Esophagus squamous epithelium (tissue), 4 donors: ENCODE measurements around the gene DOCK1.

Source experiments
- POLR2A ChIP-seq, 4 donors: fragments of 450-650 bp; IDR thresholded peaks; one replicate each; pipeline ENCODE4 v1.6.1; 2017; ENCODE audit warnings: antibody characterized with exemption in 4 of 4, mild to moderate bottlenecking in 4 of 4, moderate library complexity in 3 of 4
- TF ChIP-seq, protein P1 (sequence below), 6 experiments: fragments of 450-650 bp in 4 of 6; fragments of 200-600 bp in 2 of 6; sonication (generic) in 2 of 6; IDR thresholded peaks; one replicate each; pipeline ENCODE4 v1.5.1; 2016 to 2019; ENCODE audit warnings: antibody characterized with exemption in 6 of 6, mild to moderate bottlenecking in 4 of 6, moderate library complexity in 4 of 6

DNA sequence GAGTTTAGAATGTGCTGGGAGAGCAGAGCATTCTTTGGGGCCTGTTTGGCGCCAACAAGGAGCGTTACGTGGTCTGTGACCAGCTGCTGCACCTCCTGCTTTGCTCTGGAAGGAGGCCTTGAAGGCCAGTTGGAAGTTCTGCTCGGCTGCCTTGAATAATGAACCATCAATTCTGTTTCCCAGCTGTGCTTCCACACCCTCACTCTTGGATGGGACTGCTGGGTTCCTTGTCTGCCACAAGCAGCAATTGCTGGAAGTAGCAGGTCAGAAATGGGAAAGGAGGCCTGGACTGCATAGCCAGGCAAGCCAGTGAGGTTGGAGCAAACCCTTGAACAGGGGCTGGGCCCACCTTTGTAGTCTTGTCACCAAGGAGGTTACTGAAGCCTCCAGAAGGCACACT is 377.8 kb downstream of the DOCK1 start:
- TF ChIP-seq, protein P1, sequence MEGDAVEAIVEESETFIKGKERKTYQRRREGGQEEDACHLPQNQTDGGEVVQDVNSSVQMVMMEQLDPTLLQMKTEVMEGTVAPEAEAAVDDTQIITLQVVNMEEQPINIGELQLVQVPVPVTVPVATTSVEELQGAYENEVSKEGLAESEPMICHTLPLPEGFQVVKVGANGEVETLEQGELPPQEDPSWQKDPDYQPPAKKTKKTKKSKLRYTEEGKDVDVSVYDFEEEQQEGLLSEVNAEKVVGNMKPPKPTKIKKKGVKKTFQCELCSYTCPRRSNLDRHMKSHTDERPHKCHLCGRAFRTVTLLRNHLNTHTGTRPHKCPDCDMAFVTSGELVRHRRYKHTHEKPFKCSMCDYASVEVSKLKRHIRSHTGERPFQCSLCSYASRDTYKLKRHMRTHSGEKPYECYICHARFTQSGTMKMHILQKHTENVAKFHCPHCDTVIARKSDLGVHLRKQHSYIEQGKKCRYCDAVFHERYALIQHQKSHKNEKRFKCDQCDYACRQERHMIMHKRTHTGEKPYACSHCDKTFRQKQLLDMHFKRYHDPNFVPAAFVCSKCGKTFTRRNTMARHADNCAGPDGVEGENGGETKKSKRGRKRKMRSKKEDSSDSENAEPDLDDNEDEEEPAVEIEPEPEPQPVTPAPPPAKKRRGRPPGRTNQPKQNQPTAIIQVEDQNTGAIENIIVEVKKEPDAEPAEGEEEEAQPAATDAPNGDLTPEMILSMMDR (IDR thresholded peaks at IDR 0.05) = no peak
- TF ChIP-seq POLR2A (IDR thresholded peaks at IDR 0.05) = no peak
